ENCODE measurements around the gene STRA8.

Gene STRA8

GRCh38 chr7:135272303-135272702 lies 38.7 kb downstream of the STRA8 start:
- H3K27ac ChIP-seq, result no peak overlapping the region

GRCh38 chr7:135273581-135273980 lies 39.9 kb downstream of the STRA8 start:
- Histone ChIP-seq H2AFZ (ENCODE audit: low read depth) (no peak overlapping the region), H3K27ac (no peak overlapping the region), H3K27me3 (ENCODE audit: insufficient read depth, low read depth) (no peaks in the 10 kb centered on the region), H3K36me3 (ENCODE audit: insufficient read depth) (no peaks in the 10 kb centered on the region), H3K79me2 (ENCODE audit: insufficient read depth, low read depth) (no peaks in the 10 kb centered on the region), H3K4me1 (ENCODE audit: low read depth, poor library complexity, severe bottlenecking) (no peaks in the 10 kb centered on the region), H3K9ac (no peak overlapping the region), H3K4me3 (IDR thresholded peaks at IDR 0.05; ENCODE audit: insufficient read depth, low read depth, low read length) (no peak overlapping the region), H3K4me2 (no peak overlapping the region), H4K20me1 (ENCODE audit: insufficient read depth) (no peaks in the 10 kb centered on the region)
- TF ChIP-seq CTCF (conservative IDR thresholded peaks at IDR 0.05; ENCODE audit: low read depth, low read length), result no peak

More at GRCh38 chr7:135272303-135272702, 38.7 kb downstream of the STRA8 start:
- Histone ChIP-seq H3K27me3 (ENCODE audit: insufficient read depth, low read depth) (no peaks in the 10 kb centered on the region), H3K4me3 (IDR thresholded peaks at IDR 0.05; ENCODE audit: insufficient read depth, low read depth, low read length) (no peak overlapping the region), H3K79me2 (ENCODE audit: insufficient read depth, low read depth) (no peaks in the 10 kb centered on the region), H3K9ac (no peak overlapping the region), H4K20me1 (ENCODE audit: insufficient read depth) (no peaks in the 10 kb centered on the region), H3K4me1 (ENCODE audit: low read depth, poor library complexity, severe bottlenecking) (no peaks in the 10 kb centered on the region), H2AFZ (ENCODE audit: low read depth) (no peak overlapping the region), H3K36me3 (ENCODE audit: insufficient read depth) (no peaks in the 10 kb centered on the region), H3K4me2 (no peak overlapping the region)
- TF ChIP-seq CTCF (conservative IDR thresholded peaks at IDR 0.05; ENCODE audit: low read depth, low read length), result no peak

- no peaks in the 10 kb centered on the region for H3K4me1 ChIP-seq (ENCODE audit: low read depth, poor library complexity, severe bottlenecking)
- no peak overlapping the region for H3K4me2 ChIP-seq
- no peaks in the 10 kb centered on the region for H3K27me3 ChIP-seq (ENCODE audit: insufficient read depth, low read depth)
- no peak overlapping the region for H3K4me3 ChIP-seq (IDR thresholded peaks at IDR 0.05; ENCODE audit: insufficient read depth, low read depth, low read length)
- no peaks in the 10 kb centered on the region for H4K20me1 ChIP-seq (ENCODE audit: insufficient read depth)
- H3K9ac ChIP-seq, result no peak overlapping the region
- no peak overlapping the region for H2AFZ ChIP-seq (ENCODE audit: low read depth)
- H3K36me3 ChIP-seq (ENCODE audit: insufficient read depth), result no peaks in the 10 kb centered on the region
- no peaks in the 10 kb centered on the region for H3K79me2 ChIP-seq (ENCODE audit: insufficient read depth, low read depth)
- no peak overlapping the region for H3K27ac ChIP-seq
- peak; percentile 98 for TF ChIP-seq CTCF (conservative IDR thresholded peaks at IDR 0.05; ENCODE audit: low read depth, low read length)
Measured at GRCh38 chr7:135274495-135275268, 41.0 kb downstream of the STRA8 start.

- H2AFZ ChIP-seq (ENCODE audit: low read depth), result no peak overlapping the region
- no peaks in the 10 kb centered on the region for H3K4me1 ChIP-seq (ENCODE audit: low read depth, poor library complexity, severe bottlenecking)
- H4K20me1 ChIP-seq (ENCODE audit: insufficient read depth), result no peaks in the 10 kb centered on the region
- H3K4me3 ChIP-seq (IDR thresholded peaks at IDR 0.05; ENCODE audit: insufficient read depth, low read depth, low read length), result no peak overlapping the region
- no peak overlapping the region for H3K27ac ChIP-seq
- H3K9ac ChIP-seq, result no peak overlapping the region
- no peaks in the 10 kb centered on the region for H3K36me3 ChIP-seq (ENCODE audit: insufficient read depth)
- H3K4me2 ChIP-seq, result no peak overlapping the region
- no peaks in the 10 kb centered on the region for H3K27me3 ChIP-seq (ENCODE audit: insufficient read depth, low read depth)
- no peak for TF ChIP-seq CTCF (conservative IDR thresholded peaks at IDR 0.05; ENCODE audit: low read depth, low read length)
- no peaks in the 10 kb centered on the region for H3K79me2 ChIP-seq (ENCODE audit: insufficient read depth, low read depth)
Measured at GRCh38 chr7:135275971-135276580, 42.4 kb downstream of the STRA8 start.
